HepG2 (cell line): ENCODE measurements around the gene ATP9A. TPM values are rescaled to one million over a fixed set of nuclear protein-coding genes. Genes with fewer than 3 reads are reported as not detected.

Experiments
- ATAC-seq: fragments of 200-7000 bp; cut with Tn5 transposase; 3 replicates; pipeline ENCODE4 v1.9.1; 2020; ENCODE audit warnings: mild to moderate bottlenecking, moderate library complexity
- BruUV-seq: library from RNA; stranded (reverse); fragments of 400-500 nt; replicated peaks from 2 replicates; lab custom pipeline; 2021; lab: Mats Ljungman, UMichigan
- CTCF ChIA-PET: fragments of 300-600 bp; formaldehyde crosslinking; extraction: SDS; loops from one replicate; lab custom pipeline; 2021; ENCODE audit warnings: low total read pairs, inconsistent platforms, low intra/inter-chr PET ratio; lab: Yijun Ruan, JAX
- POLR2A ChIA-PET: fragments of 350-600 bp; sonication (Branson Sonifier 250); formaldehyde crosslinking; loops from one replicate; lab custom pipeline; 2020; ENCODE audit warnings: antibody characterized with exemption, inconsistent platforms; lab: Yijun Ruan, JAX
- DNase-seq: peaks from one replicate; pipeline ENCODE4 v3.0.0-alpha.2; 2015; ENCODE audit warnings: low spot score
- FAIRE-seq: peaks from 3 replicates; lab custom pipeline; 2011; peaks lifted over from hg19 to GRCh38; lab: Jason Lieb, UNC
- H2AFZ ChIP-seq: one replicate; pipeline ENCODE4 v1.6.1; 2011; ENCODE audit warnings: low read length, inconsistent platforms
- H3K27ac ChIP-seq: fragments of 300-600 bp; 3 replicates; pipeline ENCODE4 v1.8.0; 2011; ENCODE audit warnings: mixed run types, mild to moderate bottlenecking, mixed read lengths, low read length, inconsistent platforms; ENCODE audit not compliant: insufficient read depth; ENCODE audit errors: extremely low read length
- H3K27me3 ChIP-seq, 2 experiments: fragments of 200-600 bp in 1 of 2; 2 replicates in 1 of 2; 3 replicates in 1 of 2; pipeline versions ENCODE4 v1.6.0 to v1.8.0; 2011; ENCODE audit warnings: low read length in 2 of 2, mild to moderate bottlenecking in 2 of 2, moderate library complexity in 2 of 2, inconsistent platforms in 1 of 2; ENCODE audit not compliant: insufficient read depth in 2 of 2, control insufficient read depth in 1 of 2
- H3K36me3 ChIP-seq, 2 experiments: fragments of 200-600 bp in 1 of 2; replicated peaks in 1 of 2; 2 replicates in 1 of 2; 3 replicates in 1 of 2; pipeline versions ENCODE4 v1.5.1 to v1.8.0; 2011; ENCODE audit warnings: low read length in 2 of 2, inconsistent platforms in 1 of 2; ENCODE audit not compliant: insufficient read depth in 2 of 2, control insufficient read depth in 1 of 2
- H3K4me1 ChIP-seq: 2 replicates; pipeline ENCODE4 v1.5.1; 2012; ENCODE audit warnings: low read length, inconsistent platforms; ENCODE audit not compliant: insufficient read depth
- H3K4me2 ChIP-seq: 2 replicates; pipeline ENCODE4 v1.6.0; 2011; ENCODE audit warnings: low read depth, low read length, inconsistent platforms
- H3K4me3 ChIP-seq, 3 experiments: fragments of 200-600 bp in 1 of 3; sonication (generic), shearing (Covaris generic) in 1 of 3; replicated peaks in 1 of 3; 2 replicates each; pipeline ENCODE4 v1.5.1; 2011 to 2016; ENCODE audit warnings: low read length in 3 of 3, inconsistent platforms in 2 of 3, low read depth in 2 of 3, mild to moderate bottlenecking in 2 of 3, control low read depth in 1 of 3, mixed read lengths in 1 of 3; ENCODE audit not compliant: insufficient read depth in 1 of 3
- H3K79me2 ChIP-seq: one replicate; pipeline ENCODE4 v1.6.1; 2011; ENCODE audit warnings: low read length, inconsistent platforms; ENCODE audit not compliant: insufficient read depth
- H3K9ac ChIP-seq: 2 replicates; pipeline ENCODE4 v1.6.0; 2011; ENCODE audit warnings: mild to moderate bottlenecking, low read depth, low read length, inconsistent platforms; ENCODE audit not compliant: insufficient read depth
- H3K9me3 ChIP-seq: 2 replicates; pipeline ENCODE4 v1.5.1; 2012; ENCODE audit warnings: mild to moderate bottlenecking, low read length
- H4K20me1 ChIP-seq: 2 replicates; pipeline ENCODE4 v1.6.0; 2011; ENCODE audit warnings: inconsistent platforms, mild to moderate bottlenecking, low read length, moderate library complexity; ENCODE audit not compliant: insufficient read depth
- ATF3 ChIP-seq: sonication (generic); formaldehyde crosslinking; IDR thresholded peaks from 2 replicates; pipeline ENCODE4 v1.4.0; 2020; ENCODE audit warnings: missing genetic modification reagents
- BCL3 ChIP-seq: sonication (generic); formaldehyde crosslinking; IDR thresholded peaks from 2 replicates; pipeline ENCODE4 v1.5.1; 2020; ENCODE audit warnings: mild to moderate bottlenecking, missing genetic modification reagents, moderate library complexity
- MTA1 ChIP-seq: sonication (generic); formaldehyde crosslinking; IDR thresholded peaks from 2 replicates; pipeline ENCODE4 v1.4.0; 2020; ENCODE audit warnings: missing genetic modification reagents, mild to moderate bottlenecking, borderline replicate concordance
- MXD1 ChIP-seq: sonication (generic); formaldehyde crosslinking; IDR thresholded peaks from 2 replicates; pipeline ENCODE4 v1.4.0; 2020; ENCODE audit warnings: mild to moderate bottlenecking, missing genetic modification reagents
- NKX3-1 ChIP-seq: sonication (generic); formaldehyde crosslinking; IDR thresholded peaks from 2 replicates; pipeline ENCODE4 v1.5.0; 2020; ENCODE audit warnings: missing genetic modification reagents
- TCF12 ChIP-seq, 2 experiments: fragments of 450-650 bp in 1 of 2; sonication (generic) in 1 of 2; formaldehyde crosslinking in 1 of 2; IDR thresholded peaks; 2 replicates each; pipeline versions ENCODE4 v1.6.1 to v1.8.0; 2017 to 2022; ENCODE audit warnings: antibody characterized with exemption in 1 of 2, mild to moderate bottlenecking in 1 of 2, missing genetic modification reagents in 1 of 2, moderate library complexity in 1 of 2
- ZNF263 ChIP-seq: sonication (generic); formaldehyde crosslinking; IDR thresholded peaks from 2 replicates; pipeline ENCODE4 v1.4.0; 2020; ENCODE audit warnings: missing genetic modification reagents
- ZNF441 ChIP-seq: sonication (generic); formaldehyde crosslinking; IDR thresholded peaks from 2 replicates; pipeline ENCODE4 v1.7.0; 2021; ENCODE audit warnings: missing genetic modification reagents, borderline replicate concordance
- ZNF543 ChIP-seq: sonication (generic); formaldehyde crosslinking; IDR thresholded peaks from 2 replicates; pipeline ENCODE4 v1.4.0; 2020; ENCODE audit warnings: mild to moderate bottlenecking, missing genetic modification reagents
- WGBS: methylation state at CpG from one replicate; pipeline ENCODE4 v1.1.6; 2017; ENCODE audit warnings: low lambda C conversion rate; 5-methylcytosine and 5-hydroxymethylcytosine counted together
- in situ Hi-C: cut with HindIII; loops from 2 replicates; pipeline ENCODE4 v1.10.0; 2017; ENCODE audit warnings: low pct_unique_long_range_greater_than_20kb; ENCODE audit not compliant: extremely low pct_ligation_motif_present
- intact Hi-C: fragments of 100-400 bp; cut with micrococcal nuclease; formaldehyde crosslinking; loops from one replicate; pipeline ENCODE4 v1.10.0; 2022; ENCODE audit not compliant: unreplicated experiment
- polyA plus RNA-seq, 8 experiments: library from polyadenylated mRNA; depleted of rRNA in 3 of 8; stranded (reverse) in 7 of 8; unstranded in 1 of 8; fragments of >200 nt; fragmentation: Illumina TruSeq in 4 of 8; extraction: Trizol in 4 of 8; gene quantifications; 2 replicates each; pipeline versions ENCODE4 v1.2.1 to v1.2.3, GENCODE V29; 2011 to 2016; ENCODE audit warnings: low read depth in 4 of 8, missing spikeins in 1 of 8, mixed read lengths in 1 of 8; ENCODE audit not compliant: insufficient read depth in 1 of 8
- total RNA-seq, 5 experiments: library from RNA; depleted of rRNA; stranded (reverse); fragments of >200 nt; fragmentation: Illumina TruSeq; extraction: Trizol; gene quantifications; 2 replicates each; pipeline ENCODE4 v1.2.3, GENCODE V29; 2016; ENCODE audit warnings: low read depth in 1 of 5

ATP9A gene
- total and polyA plus RNA-seq, 2 of the 13 experiments (the other 11 are each of a cell fraction or from before 2014, with no cell fraction given), result 11.8 to 18.5 TPM

GRCh38 chr20:51596668-51597388 is 171.4 kb downstream of the ATP9A start:
- POLR2A ChIA-PET, result no interaction called here
- no peak for TF ChIP-seq TCF12 (IDR thresholded peaks at IDR 0.05)
- no peak for TF ChIP-seq TCF12 (CRISPR knock-in tag; IDR thresholded peaks at IDR 0.05)
- TF ChIP-seq MTA1 (CRISPR knock-in tag), result no peak
- TF ChIP-seq ATF3 (CRISPR knock-in tag), result no peak
- no peak for TF ChIP-seq ZNF441 (CRISPR knock-in tag)
- Histone ChIP-seq H3K4me3 (no peak overlapping the region), H3K27ac (no peak overlapping the region), H3K27me3 (no peaks in the 10 kb centered on the region), H3K9ac (no peak overlapping the region), H3K4me2 (no peak overlapping the region), H2AFZ (no peak overlapping the region), H3K9me3 (no peaks in the 10 kb centered on the region), H3K4me1 (peaks cover 13% of the 10 kb centered on the region), H3K79me2 (no peaks in the 10 kb centered on the region), H3K36me3 (peaks cover 3 to 17% of the 10 kb centered on the region in 2 experiments; a peak in 3 of 5 replicates), H4K20me1 (no peaks in the 10 kb centered on the region)
- CTCF ChIA-PET, result interaction anchor here (2.6 kb wide), 1 partner anchor 211 kb away, joined by 25 read pairs; no protein-coding TSS in a partner anchor
- intact Hi-C loops, result loop anchor here (10.0 kb wide), 1 partner anchor 612 kb away; no protein-coding TSS in a partner anchor
- DNase-seq (no peak), FAIRE-seq (no peak), ATAC-seq (no peak)
- WGBS, result 92% methylated on average over 14 of the region's 14 CpGs
- BruUV-seq, result no TSS peak
- in situ Hi-C loops, result loop anchor here (25.0 kb wide), 1 partner anchor 610 kb away; no protein-coding TSS in a partner anchor

GRCh38 chr20:51595744-51596143 is 172.4 kb downstream of the ATP9A start:
- Histone ChIP-seq H3K9ac (no peak overlapping the region), H3K27me3 (no peaks in the 10 kb centered on the region), H3K4me3 (no peak overlapping the region), H3K79me2 (no peaks in the 10 kb centered on the region), H3K4me2 (no peak overlapping the region), H3K4me1 (peaks cover 13% of the 10 kb centered on the region), H2AFZ (no peak overlapping the region), H3K36me3 (peaks cover 1 to 8% of the 10 kb centered on the region in 2 experiments; a peak in 1 of 5 replicates), H4K20me1 (no peaks in the 10 kb centered on the region), H3K9me3 (no peaks in the 10 kb centered on the region), H3K27ac (no peak overlapping the region)
- intact Hi-C loops (loop anchor here (1.0 to 10.0 kb wide), 5 partner anchors 54 to 611 kb away; no protein-coding TSS in a partner anchor), in situ Hi-C loops (loop anchor here (25.0 kb wide), 1 partner anchor 608 kb away; no protein-coding TSS in a partner anchor)
- CTCF ChIA-PET, result interaction anchor here (1.2 to 2.6 kb wide), 5 partner anchors 87 to 608 kb away, joined by 4 to 43 read pairs (median 5); no protein-coding TSS in a partner anchor
- no TSS peak for BruUV-seq
- DNase-seq (no peak), ATAC-seq (no peak)
- POLR2A ChIA-PET, result no interaction called here
- 59% methylated on average over 8 of the region's 8 CpGs for WGBS
- no peak for TF ChIP-seq ZNF543 (CRISPR knock-in tag)
- 0 out of 2 replicates have a peak, but pooled peaks have one; percentile 58 for TF ChIP-seq BCL3
- no peak for TF ChIP-seq ZNF263
- 0 out of 2 replicates have a peak, but pooled peaks have one; percentile 33 for TF ChIP-seq MXD1
- no peak for TF ChIP-seq NKX3-1
- TF ChIP-seq, all 625 proteins: peak for 2
- no peak for FAIRE-seq
